CD14-positive monocyte (primary cell): ENCODE data around the gene CRYGA. TPM values are rescaled to one million over a fixed set of nuclear protein-coding genes. Genes with fewer than 3 reads are reported as not detected.

Experiments used
- DNase-seq, 3 donors: peaks; one replicate each; pipeline ENCODE4 v3.0.0-alpha.2; 2011 to 2022
- H2AFZ ChIP-seq: 2 replicates; pipeline ENCODE4 v1.6.0; 2012; ENCODE audit warnings: mild to moderate bottlenecking, low read depth, low read length, inconsistent platforms; ENCODE audit not compliant: insufficient read depth, poor library complexity, severe bottlenecking
- H3K27ac ChIP-seq, 2 donors: 1 replicate in 1 of 2; 2 replicates in 1 of 2; pipeline ENCODE4 v1.5.1; 2012 to 2013; ENCODE audit warnings: low read length in 2 of 2, control low read depth in 1 of 2, inconsistent platforms in 1 of 2, low read depth in 1 of 2, mild to moderate bottlenecking in 1 of 2
- H3K27me3 ChIP-seq, 2 donors: one replicate each; pipeline versions ENCODE4 v1.6.0 to v1.6.1; 2011 to 2013; ENCODE audit warnings: low read length in 2 of 2; ENCODE audit not compliant: control insufficient read depth in 2 of 2, insufficient read depth in 2 of 2
- H3K36me3 ChIP-seq, 2 donors: replicated peaks in 1 of 2; 1 replicate in 1 of 2; 2 replicates in 1 of 2; pipeline versions ENCODE4 v1.5.1 to v1.6.1; 2012 to 2013; ENCODE audit warnings: low read length in 2 of 2, control low read depth in 1 of 2, inconsistent platforms in 1 of 2, mild to moderate bottlenecking in 1 of 2; ENCODE audit not compliant: insufficient read depth in 2 of 2, control insufficient read depth in 1 of 2
- H3K4me1 ChIP-seq, 2 donors: 1 replicate in 1 of 2; 2 replicates in 1 of 2; pipeline versions ENCODE4 v1.5.1 to v1.6.1; 2012 to 2013; ENCODE audit warnings: low read length in 2 of 2, control low read depth in 1 of 2, inconsistent platforms in 1 of 2, mild to moderate bottlenecking in 1 of 2, moderate library complexity in 1 of 2; ENCODE audit not compliant: insufficient read depth in 2 of 2, control insufficient read depth in 1 of 2
- H3K4me2 ChIP-seq: replicated peaks from 2 replicates; pipeline ENCODE3; 2012; ENCODE audit warnings: low read length, moderate library complexity, mild to moderate bottlenecking; ENCODE audit not compliant: poor library complexity, severe bottlenecking; ENCODE audit errors: extremely low read depth
- H3K4me3 ChIP-seq, 3 experiments: fragments of 200-600 bp in 1 of 3; sonication (generic) in 1 of 3; replicated peaks in 1 of 3; 1 replicate in 2 of 3; 2 replicates in 1 of 3; pipeline ENCODE4 v1.5.1; 2011 to 2013; ENCODE audit warnings: low read length in 3 of 3, mild to moderate bottlenecking in 3 of 3, control low read depth in 2 of 3, low read depth in 2 of 3, inconsistent platforms in 1 of 3, moderate library complexity in 1 of 3
- H3K79me2 ChIP-seq: 2 replicates; pipeline ENCODE4 v1.6.0; 2012; ENCODE audit warnings: mild to moderate bottlenecking, control low read depth, inconsistent platforms, low read length, moderate library complexity; ENCODE audit not compliant: insufficient read depth
- H3K9ac ChIP-seq: 2 replicates; pipeline ENCODE4 v1.6.0; 2017; ENCODE audit warnings: low read length, mild to moderate bottlenecking; ENCODE audit not compliant: insufficient read depth, poor library complexity, severe bottlenecking
- H3K9me3 ChIP-seq, 2 donors: replicated peaks in 1 of 2; 1 replicate in 1 of 2; 2 replicates in 1 of 2; pipeline versions ENCODE4 v1.5.1 to v1.6.1; 2012 to 2013; ENCODE audit warnings: low read length in 2 of 2, control low read depth in 1 of 2; ENCODE audit not compliant: control insufficient read depth in 1 of 2, insufficient read depth in 1 of 2
- H4K20me1 ChIP-seq: 2 replicates; pipeline ENCODE4 v1.6.0; 2012; ENCODE audit warnings: mild to moderate bottlenecking, low read length, control low read depth, moderate library complexity; ENCODE audit not compliant: insufficient read depth
- H3K27ac Mint-ChIP-seq, 7 donors: one replicate each; pipeline ENCODE4 v1.8.0; 2020; ENCODE audit warnings: mild to moderate bottlenecking in 7 of 7, mixed read lengths in 7 of 7, moderate library complexity in 6 of 7, inconsistent platforms in 2 of 7
- H3K27me3 Mint-ChIP-seq, 3 donors: one replicate each; pipeline ENCODE4 v1.8.0; 2021 to 2022; ENCODE audit warnings: low read depth in 3 of 3, mild to moderate bottlenecking in 3 of 3, mixed read lengths in 3 of 3, moderate library complexity in 3 of 3, inconsistent platforms in 1 of 3
- H3K36me3 Mint-ChIP-seq, 2 donors: one replicate each; pipeline ENCODE4 v1.8.0; 2020; ENCODE audit warnings: mixed read lengths in 2 of 2, inconsistent platforms in 1 of 2, mild to moderate bottlenecking in 1 of 2
- H3K4me1 Mint-ChIP-seq: one replicate; pipeline ENCODE4 v1.8.0; 2020; ENCODE audit warnings: mild to moderate bottlenecking, mixed read lengths
- H3K4me3 Mint-ChIP-seq, 2 donors: one replicate each; pipeline ENCODE4 v1.8.0; 2020; ENCODE audit warnings: mild to moderate bottlenecking in 2 of 2, mixed read lengths in 2 of 2, moderate library complexity in 1 of 2
- H3K9me3 Mint-ChIP-seq, 7 donors: one replicate each; pipeline ENCODE4 v1.8.0; 2020 to 2022; ENCODE audit warnings: mixed read lengths in 7 of 7, mild to moderate bottlenecking in 6 of 7, moderate library complexity in 6 of 7, inconsistent platforms in 2 of 7
- WGBS: methylation state at CpG from one replicate; pipeline ENCODE4 v1.1.5; 2013; ENCODE audit warnings: missing lambda C conversion rate; ENCODE audit not compliant: insufficient coverage; 5-methylcytosine and 5-hydroxymethylcytosine counted together
- intact Hi-C, 2 donors: fragments of 100-400 bp; cut with micrococcal nuclease; formaldehyde crosslinking; loops; one replicate each; pipeline versions ENCODE4 v1.15.0 to v1.15.1; 2023
- polyA minus RNA-seq: library from RNA; depleted of rRNA, polyadenylated mRNA; stranded (reverse); fragments of >200 nt; gene quantifications from 2 replicates; pipeline ENCODE4 v1.2.3, GENCODE V29; 2012
- polyA plus RNA-seq, 3 donors: library from polyadenylated mRNA; depleted of rRNA in 1 of 3; unstranded in 2 of 3; stranded (reverse) in 1 of 3; fragments of 300-500 nt in 2 of 3; fragments of >200 nt in 1 of 3; fragmentation: Illumina TruSeq in 2 of 3; gene quantifications; 1 replicate in 2 of 3; 2 replicates in 1 of 3; pipeline ENCODE4 v1.2.3, GENCODE V29; 2012 to 2021
- total RNA-seq, 12 experiments: library from RNA in 1 of 12; stranded (reverse) in 1 of 12; fragments of 120-200 nt in 1 of 12; gene quantifications; one replicate each; pipeline ENCODE4 v1.2.4 and lab custom pipeline; 2013 to 2026; ENCODE audit warnings: mixed read lengths in 6 of 12, inconsistent platforms in 1 of 12
- TF ChIP-seq, protein P1 (sequence below): fragments of 200-600 bp; IDR thresholded peaks from one replicate; pipeline ENCODE4 v1.8.0; 2022; ENCODE audit warnings: antibody characterized with exemption, mild to moderate bottlenecking

Gene CRYGA, protein sequence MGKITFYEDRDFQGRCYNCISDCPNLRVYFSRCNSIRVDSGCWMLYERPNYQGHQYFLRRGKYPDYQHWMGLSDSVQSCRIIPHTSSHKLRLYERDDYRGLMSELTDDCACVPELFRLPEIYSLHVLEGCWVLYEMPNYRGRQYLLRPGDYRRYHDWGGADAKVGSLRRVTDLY
- not detected for total RNA-seq (2013)
- polyA plus RNA-seq (not detected), polyA minus RNA-seq (not detected in 2 replicates), total RNA-seq (lab: John Stamatoyannopoulos, UW) (0 to 0.23 (median 0) reads per million in 11 experiments)

DNA sequence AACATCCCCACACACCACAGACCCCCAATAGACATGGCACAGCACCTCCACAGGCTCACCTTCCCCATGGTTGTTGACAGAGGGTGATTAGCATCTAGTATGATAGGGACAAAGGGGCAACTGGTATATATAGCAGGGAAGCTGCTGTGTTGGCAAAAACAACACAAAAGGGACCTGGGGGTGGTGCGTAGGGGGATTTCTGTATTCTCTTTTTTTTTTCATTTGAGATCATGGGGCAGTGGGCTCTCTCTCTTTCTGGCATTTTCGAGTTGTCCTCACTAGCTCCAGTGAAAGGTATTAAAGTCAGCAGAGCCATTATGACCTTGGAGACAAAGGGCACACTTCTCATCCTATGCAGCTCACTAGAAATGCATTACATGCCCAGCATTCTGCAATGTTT, at the start of gene CRYGA:
TSS of gene CRYGA (minus strand) at position 101 of the 400 bp plus-strand sequence. CDS start at position 68, 33 bp downstream.
- Histone ChIP-seq H4K20me1 (no peaks in the 10 kb centered on the region), H3K4me1 (no peaks in the 10 kb centered on the region), H2AFZ (no peak within 1 kb of the TSS), H3K27me3 (no peaks in the 10 kb centered on the region), H3K4me2 (no peak within 1 kb of the TSS), H3K36me3 (no peaks in the 10 kb centered on the region), H3K79me2 (no peaks in the 10 kb centered on the region), H3K9me3 (no peaks in the 10 kb centered on the region), H3K27ac (no peak within 1 kb of the TSS), H3K9ac (no peak within 1 kb of the TSS), H3K4me3 (no peak within 1 kb of the TSS)
- no peak within 1 kb of the TSS for H3K4me3 Mint-ChIP-seq
- intact Hi-C loops = no loop called here
- no peak within 1 kb of the TSS for H3K27ac Mint-ChIP-seq
- peaks cover 0 to 6% (median 0%) of the 10 kb centered on the region in 7 donors for H3K9me3 Mint-ChIP-seq
- TF ChIP-seq, protein P1, sequence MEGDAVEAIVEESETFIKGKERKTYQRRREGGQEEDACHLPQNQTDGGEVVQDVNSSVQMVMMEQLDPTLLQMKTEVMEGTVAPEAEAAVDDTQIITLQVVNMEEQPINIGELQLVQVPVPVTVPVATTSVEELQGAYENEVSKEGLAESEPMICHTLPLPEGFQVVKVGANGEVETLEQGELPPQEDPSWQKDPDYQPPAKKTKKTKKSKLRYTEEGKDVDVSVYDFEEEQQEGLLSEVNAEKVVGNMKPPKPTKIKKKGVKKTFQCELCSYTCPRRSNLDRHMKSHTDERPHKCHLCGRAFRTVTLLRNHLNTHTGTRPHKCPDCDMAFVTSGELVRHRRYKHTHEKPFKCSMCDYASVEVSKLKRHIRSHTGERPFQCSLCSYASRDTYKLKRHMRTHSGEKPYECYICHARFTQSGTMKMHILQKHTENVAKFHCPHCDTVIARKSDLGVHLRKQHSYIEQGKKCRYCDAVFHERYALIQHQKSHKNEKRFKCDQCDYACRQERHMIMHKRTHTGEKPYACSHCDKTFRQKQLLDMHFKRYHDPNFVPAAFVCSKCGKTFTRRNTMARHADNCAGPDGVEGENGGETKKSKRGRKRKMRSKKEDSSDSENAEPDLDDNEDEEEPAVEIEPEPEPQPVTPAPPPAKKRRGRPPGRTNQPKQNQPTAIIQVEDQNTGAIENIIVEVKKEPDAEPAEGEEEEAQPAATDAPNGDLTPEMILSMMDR = no peak
- no peaks in the 10 kb centered on the region for H3K36me3 Mint-ChIP-seq
- H3K27me3 Mint-ChIP-seq = peaks cover 0 to 1% (median 0%) of the 10 kb centered on the region in 3 donors
- no peak for DNase-seq
- no peaks in the 10 kb centered on the region for H3K4me1 Mint-ChIP-seq
- WGBS = no CpG with 5 or more reads among the region's 2 CpGs

DNA sequence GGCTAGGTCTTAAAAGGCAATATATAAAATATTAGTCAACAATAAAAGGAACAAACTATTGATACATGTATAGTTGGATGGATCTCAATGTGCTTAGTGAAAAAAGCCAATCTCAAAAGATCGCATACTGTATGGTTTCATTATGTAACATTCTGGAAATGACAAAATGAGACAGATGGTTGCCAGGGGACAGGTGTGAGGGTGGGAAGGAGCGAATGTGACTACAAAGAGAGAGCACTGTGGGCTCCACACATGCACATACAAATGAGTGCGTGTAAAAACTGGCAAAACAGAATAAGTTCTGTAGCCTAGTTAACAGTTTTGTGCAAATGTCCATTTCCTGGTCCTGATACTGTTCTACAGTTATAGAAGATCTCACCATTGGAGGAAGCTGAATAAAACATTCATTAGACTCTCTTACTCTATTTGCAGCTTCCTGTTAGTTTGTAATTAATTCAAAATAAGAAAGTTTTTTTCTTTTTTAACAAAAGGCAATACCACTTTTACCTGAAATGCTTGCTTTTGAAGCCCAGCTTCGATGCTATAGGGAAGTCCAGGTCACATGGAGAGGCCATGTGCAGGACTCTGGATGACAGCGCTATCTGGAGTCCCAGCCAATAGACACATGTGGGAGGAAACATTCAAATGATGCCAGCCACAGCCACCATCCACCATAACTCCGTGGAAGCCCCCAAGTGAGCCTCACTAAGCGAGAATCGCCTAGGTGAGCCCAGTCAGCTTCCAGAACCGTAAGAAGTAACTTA, 47.5 kb upstream of the CRYGA start:
- no peaks in the 10 kb centered on the region for H3K36me3 Mint-ChIP-seq
- TF ChIP-seq, protein P1 = no peak
- Histone ChIP-seq H3K9me3 (no peaks in the 10 kb centered on the region), H4K20me1 (no peaks in the 10 kb centered on the region), H3K4me3 (no peak overlapping the region), H3K4me1 (no peaks in the 10 kb centered on the region), H3K36me3 (no peaks in the 10 kb centered on the region), H3K9ac (no peak overlapping the region), H2AFZ (no peak overlapping the region), H3K27ac (no peak overlapping the region), H3K79me2 (no peaks in the 10 kb centered on the region), H3K27me3 (no peaks in the 10 kb centered on the region), H3K4me2 (no peak overlapping the region)
- no peak overlapping the region for H3K4me3 Mint-ChIP-seq
- no peak overlapping the region for H3K27ac Mint-ChIP-seq
- WGBS = 100% methylated on average over 4 of the region's 9 CpGs
- DNase-seq = no peak
- H3K27me3 Mint-ChIP-seq = peaks cover 0 to 2% (median 0%) of the 10 kb centered on the region in 3 donors
- peaks cover 0 to 4% (median 0%) of the 10 kb centered on the region in 7 donors for H3K9me3 Mint-ChIP-seq
- intact Hi-C loops = no loop called here
- peaks cover 3% of the 10 kb centered on the region for H3K4me1 Mint-ChIP-seq
